H1 (cell line): ENCODE results near the gene AVPR2. TPM values are rescaled to one million over a fixed set of nuclear protein-coding genes. Genes with fewer than 3 reads are reported as not detected.

Experiments
- CTCF ChIA-PET: fragments of 300-600 bp; sonication (Branson Sonifier 250); formaldehyde crosslinking; loops from one replicate; lab custom pipeline; 2021; ENCODE audit not compliant: partially characterized antibody; lab: Charles Lee
- POLR2A ChIA-PET: fragments of 300-600 bp; sonication (Branson Sonifier 250); formaldehyde crosslinking; loops from one replicate; lab custom pipeline; 2021; ENCODE audit warnings: inconsistent platforms; ENCODE audit not compliant: partially characterized antibody; lab: Charles Lee
- DNase-seq, 2 experiments: peaks; one replicate each; pipeline versions ENCODE4 v3.0.0 to v3.0.0-alpha.2; 2010 to 2022; ENCODE audit warnings: low spot score in 2 of 2, low read depth in 1 of 2, mixed read lengths in 1 of 2
- FAIRE-seq: peaks from 2 replicates; lab custom pipeline; 2011; peaks lifted over from hg19 to GRCh38; lab: Jason Lieb, UNC
- H2AFZ ChIP-seq: 2 replicates; pipeline ENCODE4 v1.8.1; 2012; ENCODE audit warnings: low read length, inconsistent platforms
- H2AK5ac ChIP-seq: 2 replicates; pipeline ENCODE4 v1.6.1; 2013; ENCODE audit warnings: low read depth, low read length
- H2BK120ac ChIP-seq: replicated peaks from 2 replicates; pipeline ENCODE3; 2013; ENCODE audit warnings: low read depth, low read length, inconsistent platforms
- H2BK12ac ChIP-seq: 2 replicates; pipeline ENCODE4 v1.6.1; 2013; ENCODE audit warnings: low read depth, low read length
- H2BK15ac ChIP-seq: 2 replicates; pipeline ENCODE4 v1.6.1; 2013; ENCODE audit warnings: low read length
- H2BK20ac ChIP-seq: 2 replicates; pipeline ENCODE4 v1.6.1; 2013; ENCODE audit warnings: low read length
- H2BK5ac ChIP-seq: 2 replicates; pipeline ENCODE4 v1.6.1; 2013; ENCODE audit warnings: low read depth, low read length
- H3K14ac ChIP-seq: 2 replicates; pipeline ENCODE4 v1.6.1; 2013; ENCODE audit warnings: inconsistent platforms; ENCODE audit not compliant: insufficient read length
- H3K18ac ChIP-seq: 2 replicates; pipeline ENCODE4 v1.6.1; 2013; ENCODE audit warnings: low read length; ENCODE audit errors: extremely low read depth
- H3K23ac ChIP-seq: 2 replicates; pipeline ENCODE4 v1.6.1; 2013; ENCODE audit warnings: inconsistent platforms; ENCODE audit not compliant: insufficient read length
- H3K23me2 ChIP-seq: 2 replicates; pipeline ENCODE4 v1.6.1; 2013; ENCODE audit warnings: low read depth, low read length
- H3K27ac ChIP-seq: 2 replicates; pipeline ENCODE4 v1.6.1; 2011; ENCODE audit warnings: low read depth, low read length, inconsistent platforms
- H3K27me3 ChIP-seq, 4 experiments: replicated peaks in 1 of 4; 1 replicate in 1 of 4; 2 replicates in 3 of 4; pipeline versions ENCODE4 v1.6.1 to v1.8.1; 2011 to 2013; ENCODE audit warnings: low read length in 3 of 4, mild to moderate bottlenecking in 3 of 4, inconsistent platforms in 2 of 4, mixed read lengths in 2 of 4, moderate library complexity in 1 of 4; ENCODE audit not compliant: control insufficient read depth in 3 of 4, insufficient read depth in 3 of 4; ENCODE audit errors: extremely low read depth in 1 of 4
- H3K36me3 ChIP-seq, 4 experiments: 2 replicates each; pipeline versions ENCODE4 v1.6.1 to v1.8.1; 2011 to 2013; ENCODE audit warnings: mild to moderate bottlenecking in 4 of 4, low read length in 3 of 4, moderate library complexity in 2 of 4, control low read depth in 1 of 4, inconsistent platforms in 1 of 4; ENCODE audit not compliant: insufficient read depth in 4 of 4, control insufficient read depth in 2 of 4
- H3K4ac ChIP-seq: replicated peaks from 2 replicates; pipeline ENCODE3; 2013; ENCODE audit warnings: low read length, low read depth, mixed read lengths, inconsistent platforms; ENCODE audit not compliant: insufficient read length
- H3K4me1 ChIP-seq, 4 experiments: replicated peaks in 1 of 4; 1 replicate in 1 of 4; 2 replicates in 3 of 4; pipeline versions ENCODE4 v1.6.1 to v1.8.1; 2011 to 2013; ENCODE audit warnings: low read length in 3 of 4, inconsistent platforms in 2 of 4, mixed read lengths in 1 of 4; ENCODE audit not compliant: insufficient read depth in 4 of 4, control insufficient read depth in 3 of 4
- H3K4me2 ChIP-seq, 2 experiments: 2 replicates each; pipeline versions ENCODE4 v1.6.1 to v1.8.1; 2011 to 2013; ENCODE audit warnings: low read depth in 2 of 2, low read length in 2 of 2, control low read depth in 1 of 2, inconsistent platforms in 1 of 2, mild to moderate bottlenecking in 1 of 2; ENCODE audit not compliant: insufficient read depth in 1 of 2
- H3K4me3 ChIP-seq, 4 experiments: fragments of 200-600, 300-600 bp in 1 of 4; sonication (generic), shearing (Covaris generic), sonication (Bioruptor Twin) in 1 of 4; 2 replicates each; pipeline versions ENCODE4 v1.5.1 to v1.8.1; 2011 to 2016; ENCODE audit warnings: low read length in 4 of 4, low read depth in 3 of 4, control low read depth in 2 of 4, inconsistent platforms in 2 of 4, mild to moderate bottlenecking in 2 of 4, mixed read lengths in 1 of 4, moderate library complexity in 1 of 4; ENCODE audit not compliant: insufficient read depth in 2 of 4; ENCODE audit errors: extremely low read depth in 1 of 4
- H3K56ac ChIP-seq: replicated peaks from 2 replicates; pipeline ENCODE3; 2013; ENCODE audit warnings: low read depth, mild to moderate bottlenecking, mixed read lengths, low read length, inconsistent platforms; ENCODE audit not compliant: insufficient read length
- H3K79me1 ChIP-seq: 2 replicates; pipeline ENCODE4 v1.6.1; 2013; ENCODE audit warnings: low read depth, low read length, control low read depth
- H3K79me2 ChIP-seq, 2 experiments: 2 replicates each; pipeline versions ENCODE4 v1.6.1 to v1.8.1; 2012 to 2013; ENCODE audit warnings: low read length in 2 of 2, mild to moderate bottlenecking in 2 of 2, inconsistent platforms in 1 of 2; ENCODE audit not compliant: insufficient read depth in 2 of 2, control insufficient read depth in 1 of 2
- H3K9ac ChIP-seq, 4 experiments: replicated peaks in 1 of 4; 1 replicate in 1 of 4; 2 replicates in 3 of 4; pipeline versions ENCODE4 v1.6.1 to v1.8.1; 2011 to 2013; ENCODE audit warnings: low read depth in 3 of 4, low read length in 3 of 4, control low read depth in 2 of 4, mild to moderate bottlenecking in 2 of 4, moderate library complexity in 2 of 4, inconsistent platforms in 1 of 4; ENCODE audit errors: extremely low read depth in 1 of 4
- H3K9me3 ChIP-seq, 2 experiments: 2 replicates each; pipeline versions ENCODE4 v1.6.1 to v1.8.1; 2012 to 2013; ENCODE audit warnings: mild to moderate bottlenecking in 2 of 2, moderate library complexity in 2 of 2, control low read depth in 1 of 2, inconsistent platforms in 1 of 2, low read depth in 1 of 2, low read length in 1 of 2, mixed read lengths in 1 of 2; ENCODE audit not compliant: insufficient read depth in 2 of 2
- H4K20me1 ChIP-seq, 2 experiments: replicated peaks in 1 of 2; 2 replicates each; pipeline versions ENCODE3 to v1.8.1; 2011 to 2013; ENCODE audit warnings: inconsistent platforms in 2 of 2, low read length in 2 of 2, mild to moderate bottlenecking in 1 of 2; ENCODE audit not compliant: insufficient read depth in 2 of 2, control insufficient read depth in 1 of 2
- H4K5ac ChIP-seq: 2 replicates; pipeline ENCODE4 v1.6.1; 2013; ENCODE audit warnings: low read length, low read depth, mixed read lengths, inconsistent platforms; ENCODE audit not compliant: insufficient read length
- H4K8ac ChIP-seq: 2 replicates; pipeline ENCODE4 v1.8.0; 2013; ENCODE audit warnings: mild to moderate bottlenecking, moderate library complexity, low read length, inconsistent platforms; ENCODE audit not compliant: insufficient read depth; ENCODE audit errors: extremely low read depth
- H4K91ac ChIP-seq: replicated peaks from 2 replicates; pipeline ENCODE3; 2013; ENCODE audit warnings: low read length, mixed read lengths, inconsistent platforms; ENCODE audit not compliant: insufficient read length
- CBX8 ChIP-seq: fragments of 300-800, 300-1000 bp; sonication (generic); IDR thresholded peaks from 2 replicates; pipeline ENCODE4 v1.7.1; 2016; ENCODE audit warnings: low read depth, low read length, borderline replicate concordance
- CHD1 ChIP-seq: IDR thresholded peaks from 2 replicates; pipeline ENCODE4 v1.6.1; 2012; ENCODE audit warnings: low read depth, low read length, improper control_type of control experiment
- CHD2 ChIP-seq: IDR thresholded peaks from 2 replicates; pipeline ENCODE4 v1.6.1; 2012; ENCODE audit warnings: low read length, improper control_type of control experiment
- GABPA ChIP-seq: IDR thresholded peaks from 2 replicates; pipeline ENCODE4 v1.6.1; 2011; ENCODE audit warnings: mild to moderate bottlenecking, low read length, moderate library complexity, borderline replicate concordance; ENCODE audit not compliant: insufficient read depth
- JUND ChIP-seq: IDR thresholded peaks from 2 replicates; pipeline ENCODE4 v1.6.1; 2011; ENCODE audit warnings: mild to moderate bottlenecking, improper control_type of control experiment, low read length
- KDM5A ChIP-seq: fragments of 200-600 bp; IDR thresholded peaks from 2 replicates; pipeline ENCODE4 v1.7.1; 2012; ENCODE audit warnings: mild to moderate bottlenecking, low read length, inconsistent platforms, mixed read lengths
- MAX ChIP-seq: IDR thresholded peaks from 2 replicates; pipeline ENCODE4 v1.6.1; 2012; ENCODE audit warnings: inconsistent platforms
- SIN3A ChIP-seq, 2 experiments: IDR thresholded peaks in 1 of 2; conservative IDR thresholded peaks in 1 of 2; 2 replicates each; pipeline ENCODE4 v1.6.1; 2011 to 2012; ENCODE audit warnings: low read length in 2 of 2, improper control_type of control experiment in 1 of 2, low read depth in 1 of 2, mild to moderate bottlenecking in 1 of 2
- SP1 ChIP-seq: IDR thresholded peaks from 2 replicates; pipeline ENCODE4 v1.6.1; 2011; ENCODE audit warnings: low read depth, low read length
- TAF7 ChIP-seq: optimal IDR thresholded peaks from 2 replicates; pipeline ENCODE3; 2011; ENCODE audit warnings: low read depth, mild to moderate bottlenecking, inconsistent platforms, low read length, moderate library complexity, borderline replicate concordance
- TEAD4 ChIP-seq: IDR thresholded peaks from 2 replicates; pipeline ENCODE4 v1.6.1; 2012; ENCODE audit warnings: low read depth, low read length, inconsistent platforms, mixed read lengths
- WGBS, 2 experiments: shearing (Covaris generic) in 1 of 2; methylation state at CpG; one replicate each; pipeline versions ENCODE4 v1.1.6 to v1.1.7; 2013 to 2015; ENCODE audit warnings: low lambda C conversion rate in 2 of 2, mixed read lengths in 2 of 2, inconsistent platforms in 1 of 2, low coverage in 1 of 2, missing lambda C conversion rate in 1 of 2; ENCODE audit not compliant: insufficient replicate concordance in 2 of 2, insufficient coverage in 1 of 2, insufficient read length in 1 of 2; ENCODE audit errors: extremely low coverage in 1 of 2, missing lambda C conversion rate in 1 of 2; 5-methylcytosine and 5-hydroxymethylcytosine counted together
- polyA plus RNA-seq, 7 experiments: library from polyadenylated mRNA; depleted of rRNA in 3 of 7; stranded (reverse) in 5 of 7; unstranded in 2 of 7; fragments of >200 nt in 5 of 7; fragments of 200-250 nt in 2 of 7; gene quantifications; 1 replicate in 5 of 7; 2 replicates in 1 of 7; 4 replicates in 1 of 7; pipeline versions ENCODE4 v1.2.1 to v1.2.3, GENCODE V29; 2011 to 2013; ENCODE audit warnings: missing spikeins in 2 of 7, mixed read lengths in 2 of 7
- total RNA-seq: library from RNA; stranded (reverse); fragmentation: NEBNext Ultra II Directional; extraction: Animal tissue kit (Norgen Biotek cat#: 25700); gene quantifications from 2 replicates; pipeline ENCODE4 v1.2.1, GENCODE V29; 2021

The AVPR2 gene
- total and polyA plus RNA-seq, 2 of the 8 experiments (the other 6 are each of a cell fraction or from before 2014, with no cell fraction given), result 0.09 TPM; not detected in 1

- Histone ChIP-seq H2BK15ac (no peak overlapping the region), H2BK20ac (no peak overlapping the region), H2AFZ (no peak overlapping the region), H4K20me1 (peaks cover 2 to 12% of the 10 kb centered on the region in 2 experiments), H3K14ac (no peak overlapping the region), H3K4me1 (peaks cover 4 to 43% (median 23%) of the 10 kb centered on the region in 4 experiments), H3K27ac (no peak overlapping the region), H4K5ac (no peak overlapping the region), H3K23me2 (no peaks in the 10 kb centered on the region), H3K9me3 (no peaks in the 10 kb centered on the region), H4K8ac (no peak overlapping the region), H3K9ac (no peak overlapping the region), H3K4ac (no peak overlapping the region), H3K79me2 (no peaks in the 10 kb centered on the region), H2BK120ac (no peak overlapping the region), H3K79me1 (no peaks in the 10 kb centered on the region), H2BK5ac (no peak overlapping the region), H3K36me3 (no peaks in the 10 kb centered on the region), H3K27me3 (no peaks in the 10 kb centered on the region; a peak in 1 of 7 replicates), H2AK5ac (no peak overlapping the region), H3K18ac (no peak overlapping the region), H3K4me3 (peak overlapping the region in 1 of 4 experiments; percentile 49; a peak in 2 of 8 replicates), H4K91ac (no peak overlapping the region), H2BK12ac (no peak overlapping the region), H3K23ac (no peak overlapping the region), H3K4me2 (peak overlapping the region; percentile 46 to 65), H3K56ac (no peak overlapping the region)
- FAIRE-seq (peak; percentile 28), DNase-seq (peak in 1 of 2 experiments; percentile 95)
- CTCF ChIA-PET, result interaction anchor here (1.0 to 1.6 kb wide), 5 partner anchors 12 to 94 kb away, joined by 3 to 4 read pairs (median 4); partner anchors contain the start of genes IDH3G and SSR4
- WGBS, 2 experiments, result 4% methylated on average over 6 of the region's 42 CpGs; no CpG with 5 or more reads in 1 of the 2 experiments
- POLR2A ChIA-PET, result interaction anchor here (1.4 kb wide), 1 partner anchor 13 kb away, joined by 4 read pairs; no protein-coding TSS in a partner anchor
- TF ChIP-seq SP1, result peak; percentile 7; the same call in 1 of the 2 replicates
- TF ChIP-seq MAX, result peak; percentile 87
- no peak for TF ChIP-seq TEAD4
- no peak for TF ChIP-seq CBX8
- TF ChIP-seq TAF7, result peak; percentile 72
- TF ChIP-seq CHD2, result no peak
- peak; percentile 100 for TF ChIP-seq SIN3A (conservative IDR thresholded peaks at IDR 0.05 in 1 of 2, IDR thresholded peaks at IDR 0.05 in 1 of 2; ENCODE audit: low read depth in 1 of 2, low read length in 2 of 2)
- TF ChIP-seq KDM5A, result no peak
- no peak for TF ChIP-seq CHD1
- TF ChIP-seq GABPA, result no peak
- TF ChIP-seq JUND, result no peak
Observed at GRCh38 chrX:153875391-153876111, 28.9 kb upstream of the AVPR2 start.
